NCI-H524 treated with DMSO at 0.1 percent for 48 hours (cell line): ENCODE measurements around the gene FAHD2A.
"Not testable (repeated sequence)": the region's sequence is repeated elsewhere in the genome, so short reads cannot be mapped to it uniquely, and the experiment has no call there.

Source experiments
- DNase-seq: peaks from one replicate; lab custom pipeline; 2025; lab: John Stamatoyannopoulos, UW

FAHD2A gene

DNA sequence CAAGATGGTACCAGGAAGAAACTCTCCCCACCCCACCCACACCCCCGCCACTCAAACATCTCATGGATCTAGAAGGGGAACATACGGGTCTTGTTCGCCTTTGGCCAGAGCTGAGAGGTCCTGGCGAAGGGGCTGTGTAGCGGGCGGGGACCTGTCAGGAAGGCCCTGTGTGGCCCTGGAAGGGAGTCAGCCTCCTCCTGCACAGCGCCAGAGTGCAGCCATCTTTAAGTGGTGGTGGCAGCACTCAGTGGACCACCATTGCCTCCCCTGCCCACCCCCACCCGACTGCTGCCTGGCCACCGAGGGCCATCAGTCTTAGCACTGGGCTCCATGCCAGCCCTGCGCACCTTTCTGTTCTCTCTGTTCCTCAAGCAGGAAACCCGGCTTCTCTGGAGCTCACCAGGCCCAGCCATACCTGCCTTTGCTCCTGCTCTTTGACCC lies 11.6 kb upstream of the FAHD2A start:
- DNase-seq = no peak

DNA sequence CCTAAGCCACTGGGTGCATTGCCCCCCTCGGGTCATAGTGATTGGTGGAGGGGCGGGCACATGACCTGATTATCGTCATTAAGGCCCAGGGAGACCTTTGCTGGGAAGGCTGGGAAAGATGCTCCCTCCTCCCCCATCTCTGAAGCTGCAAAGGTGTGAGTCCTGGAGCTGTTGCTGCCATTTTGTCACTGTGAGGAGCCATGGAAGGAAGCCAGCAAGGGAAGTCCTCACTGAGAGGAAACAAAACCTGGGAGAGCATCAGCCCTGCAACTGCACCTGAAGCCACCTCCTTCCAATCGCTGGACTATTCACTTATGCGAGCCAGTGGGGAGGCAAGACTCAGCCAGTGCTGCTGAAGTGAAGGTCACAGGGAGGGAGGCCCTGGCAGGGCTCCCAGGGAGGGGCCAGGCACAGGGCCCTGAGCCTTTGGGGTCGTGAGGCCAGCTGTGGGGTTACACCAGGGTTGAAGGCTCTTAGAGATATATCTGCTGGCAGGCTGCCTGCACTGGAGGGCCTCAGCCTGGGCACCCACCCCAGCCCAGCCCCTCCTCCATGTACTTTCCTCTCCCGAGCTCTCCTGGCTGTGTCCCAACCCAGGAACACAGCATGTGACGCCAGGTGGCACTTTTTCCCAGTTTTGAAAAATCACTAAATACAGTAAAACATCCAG lies 10.7 kb upstream of the FAHD2A start:
- no peak for DNase-seq

DNA sequence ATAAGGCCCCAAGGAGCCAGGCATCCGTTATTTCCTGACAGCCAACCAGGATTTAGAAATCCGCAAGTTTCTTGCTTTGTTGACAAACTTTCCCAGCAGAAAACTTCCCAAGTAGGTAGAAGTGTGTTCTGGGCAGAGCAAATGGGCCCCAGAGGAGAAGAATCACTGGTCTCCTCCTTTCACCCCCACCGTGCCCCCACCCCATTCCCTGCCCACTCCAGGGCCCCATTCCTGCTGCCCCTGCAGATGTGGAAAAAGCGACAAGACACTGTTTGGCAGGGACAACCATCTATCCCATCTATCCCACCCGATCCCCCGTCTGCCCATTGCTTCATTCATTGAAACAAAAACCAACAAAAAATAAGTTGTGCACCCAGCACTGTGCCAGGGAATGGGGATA lies 10.2 kb upstream of the FAHD2A start:
- no peak for DNase-seq

DNA sequence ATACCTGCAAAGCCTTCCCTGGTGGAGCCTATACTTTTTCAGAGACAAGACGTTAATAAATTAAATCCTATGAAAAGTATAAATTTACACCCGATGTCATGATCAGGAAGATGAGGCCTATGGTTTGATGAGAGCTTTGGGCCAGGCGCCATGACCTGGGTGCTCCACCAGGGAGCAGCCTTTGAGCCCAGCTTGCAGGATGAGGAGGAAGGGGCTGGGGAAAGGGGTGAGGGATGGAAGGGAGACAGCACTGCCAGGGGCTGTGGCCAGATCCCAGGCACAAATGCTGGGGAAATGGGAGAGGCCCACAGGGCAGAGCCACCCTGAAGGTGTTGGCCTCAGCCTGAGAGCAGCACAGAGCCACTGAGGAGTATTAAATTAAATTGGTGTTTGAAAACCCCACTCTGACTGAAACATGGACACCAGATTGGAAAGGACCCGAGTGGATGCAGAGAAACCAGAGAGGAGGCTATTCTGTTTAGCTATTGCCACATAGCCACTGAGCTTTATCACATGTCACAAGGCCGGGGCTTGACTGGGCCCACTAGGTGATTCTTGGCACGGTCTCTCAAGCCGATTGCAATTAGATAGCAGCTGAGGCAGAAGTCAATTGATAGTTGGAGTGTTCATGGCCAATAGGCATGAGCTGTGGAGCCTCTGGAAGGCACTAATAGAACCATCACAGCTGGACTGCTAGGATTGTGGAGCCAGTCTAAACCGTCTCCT lies 9.6 kb upstream of the FAHD2A start:
- no peak for DNase-seq

DNA sequence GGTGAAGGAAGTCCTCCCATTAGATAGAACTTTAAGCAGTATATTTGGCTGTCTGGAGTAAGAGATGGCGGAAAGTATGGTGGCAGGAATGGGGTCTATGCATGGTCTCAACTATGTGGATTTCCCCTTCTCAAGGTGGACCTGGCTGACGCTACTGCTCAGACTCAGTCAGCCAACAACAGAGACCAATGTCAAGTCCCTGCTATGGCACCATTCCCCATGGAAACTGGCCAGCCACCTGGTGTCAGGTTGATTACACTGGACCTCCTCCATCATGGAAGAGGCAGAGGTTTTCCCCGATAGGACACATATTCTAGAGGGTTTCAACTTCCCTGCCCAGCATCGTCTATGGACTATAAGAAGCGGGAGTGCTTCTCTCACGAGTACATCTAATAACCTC lies 8.6 kb upstream of the FAHD2A start:
- no peak for DNase-seq

DNA sequence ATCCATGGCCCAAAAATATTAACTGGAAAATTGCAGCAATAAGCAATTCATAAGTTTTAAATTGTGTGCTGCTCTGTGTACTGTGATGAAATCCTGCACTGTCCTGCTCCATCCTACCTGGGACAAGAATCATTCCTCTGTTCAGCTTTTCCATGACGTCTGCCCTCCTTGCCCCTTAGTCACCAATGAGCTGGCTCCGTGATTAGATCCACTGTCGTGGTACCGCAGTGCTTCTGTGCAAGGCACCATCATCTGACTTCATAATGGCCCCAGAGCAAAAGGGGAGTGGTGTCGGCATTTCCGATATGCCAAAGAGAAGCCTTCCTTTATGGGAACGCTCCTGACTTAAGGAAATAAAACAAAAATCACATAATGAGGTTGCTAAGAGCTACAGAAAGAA lies 3.4 kb upstream of the FAHD2A start:
- no peak for DNase-seq

DNA sequence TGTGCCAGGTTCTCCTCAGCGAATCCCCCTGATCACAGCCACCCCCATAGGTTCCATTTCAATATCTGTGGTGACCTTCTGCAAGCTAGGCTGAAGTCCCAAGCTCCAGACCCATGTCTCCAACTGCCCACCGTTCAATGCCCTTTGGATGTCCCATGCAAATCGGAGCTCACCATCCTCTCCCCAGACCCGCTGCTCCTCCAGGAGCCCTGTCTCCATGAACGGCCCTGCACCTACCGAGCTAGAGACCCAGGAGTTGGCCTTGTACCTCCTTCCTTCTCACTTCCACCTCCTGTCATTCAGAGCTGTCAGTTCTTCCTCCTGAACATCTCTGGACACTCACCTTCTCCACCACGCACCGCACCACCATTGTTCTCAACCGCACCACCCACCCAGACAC lies 1.0 kb upstream of the FAHD2A start:
- no peak for DNase-seq

DNA sequence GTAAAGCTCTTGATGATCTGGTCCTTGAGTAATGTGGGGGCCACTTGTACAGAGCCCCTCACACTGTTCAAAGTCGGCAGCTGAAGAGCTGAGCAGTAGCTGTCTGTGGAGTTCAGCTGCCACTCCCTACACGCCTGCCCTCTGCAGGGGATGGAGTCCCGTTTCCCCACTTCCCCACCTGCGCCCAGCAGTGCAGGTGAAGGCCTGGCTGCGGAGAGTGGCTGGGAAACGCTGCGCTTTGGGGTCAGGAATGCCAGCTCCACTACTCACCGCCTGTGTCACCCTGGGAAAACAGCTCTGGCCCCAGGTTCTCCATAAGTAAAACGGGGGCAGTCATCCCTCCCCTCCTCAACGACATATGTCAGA lies 521 bp upstream of the FAHD2A start:
- DNase-seq = not testable (repeated sequence)

DNA sequence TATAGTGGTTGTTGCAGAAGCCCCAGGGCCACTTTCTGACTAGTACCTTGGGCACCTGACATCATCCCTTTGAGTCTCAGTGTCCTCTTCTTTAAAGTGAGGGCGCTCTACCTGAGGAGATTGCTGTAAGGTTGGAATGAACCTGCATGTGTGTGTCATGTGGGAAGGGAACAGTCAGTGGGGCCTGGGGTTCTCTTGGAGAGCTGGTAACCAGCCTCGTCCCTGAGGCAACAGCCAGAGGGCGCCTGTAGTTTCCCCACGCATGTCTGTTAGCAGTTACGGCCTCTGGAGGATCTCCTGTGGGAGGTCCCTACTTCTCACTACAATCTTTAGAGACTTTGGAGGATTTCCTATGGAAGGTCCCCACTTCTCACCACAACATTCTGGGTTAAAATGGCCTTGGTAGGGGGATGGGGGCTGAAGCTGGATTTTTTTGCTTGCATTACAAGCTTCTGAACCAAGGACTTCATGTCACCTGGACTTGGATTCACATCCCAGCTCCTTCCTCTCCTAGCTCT lies 755 bp downstream of the FAHD2A start:
- DNase-seq = not testable (repeated sequence)

DNA sequence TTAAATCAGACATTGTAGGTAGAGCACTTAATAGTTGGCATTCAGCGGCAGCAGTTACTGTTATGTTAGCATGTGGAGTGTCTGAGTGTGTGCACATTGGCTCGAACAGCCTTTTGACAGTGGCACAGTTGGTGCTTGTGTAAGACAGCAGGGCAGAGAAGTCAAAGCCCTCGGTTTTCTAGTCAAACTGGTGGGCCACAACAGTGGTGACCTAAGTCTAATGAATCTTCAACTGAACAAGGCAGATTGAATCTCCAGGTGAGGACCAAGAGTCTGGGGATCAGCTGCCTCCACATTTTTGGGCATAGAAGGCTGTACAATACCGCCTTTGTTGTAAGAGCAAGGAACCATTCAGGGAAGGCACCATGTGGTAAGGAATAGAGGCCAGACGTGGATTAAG lies 1.3 kb downstream of the FAHD2A start:
- DNase-seq = not testable (repeated sequence)

DNA sequence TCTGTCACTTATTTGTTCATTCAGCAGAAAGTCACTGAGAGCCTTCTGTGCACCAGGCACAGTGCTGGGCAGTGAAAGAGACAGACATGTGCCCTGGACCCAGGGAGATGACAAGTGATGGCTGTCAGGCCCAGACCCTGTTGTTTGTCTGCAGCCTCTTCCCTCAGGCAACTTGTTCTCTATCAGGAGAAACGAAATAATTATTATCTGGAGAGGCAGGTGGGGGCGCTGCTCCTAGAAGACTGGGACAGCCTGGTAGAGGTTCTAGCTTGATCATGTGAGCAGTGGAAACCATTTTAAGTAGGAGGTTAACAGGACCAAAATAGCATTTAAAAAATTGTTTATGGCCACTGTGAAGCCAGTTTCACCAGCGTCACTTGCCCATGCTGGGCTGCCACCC lies 2.2 kb downstream of the FAHD2A start:
- DNase-seq = not testable (repeated sequence)

DNA sequence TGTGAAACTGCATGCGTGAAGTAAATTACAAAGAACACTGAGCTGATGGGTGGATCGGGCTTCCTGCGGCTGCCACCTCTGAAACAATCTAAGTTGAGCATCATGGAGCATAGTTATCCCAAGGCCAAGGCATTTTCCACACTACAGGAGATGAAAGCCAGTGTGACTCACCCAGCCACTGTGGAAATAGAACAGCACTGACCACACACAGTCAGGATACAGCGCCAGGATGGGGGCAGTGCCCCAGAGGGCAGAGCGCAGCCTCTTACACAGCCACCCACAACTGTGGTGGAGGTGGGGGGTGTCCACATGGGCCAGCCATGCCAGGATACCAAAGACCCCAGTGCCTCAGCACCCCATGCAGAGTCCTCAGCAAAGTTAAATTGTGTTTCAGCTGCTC lies 8.7 kb downstream of the FAHD2A start:
- not testable (repeated sequence) for DNase-seq

DNA sequence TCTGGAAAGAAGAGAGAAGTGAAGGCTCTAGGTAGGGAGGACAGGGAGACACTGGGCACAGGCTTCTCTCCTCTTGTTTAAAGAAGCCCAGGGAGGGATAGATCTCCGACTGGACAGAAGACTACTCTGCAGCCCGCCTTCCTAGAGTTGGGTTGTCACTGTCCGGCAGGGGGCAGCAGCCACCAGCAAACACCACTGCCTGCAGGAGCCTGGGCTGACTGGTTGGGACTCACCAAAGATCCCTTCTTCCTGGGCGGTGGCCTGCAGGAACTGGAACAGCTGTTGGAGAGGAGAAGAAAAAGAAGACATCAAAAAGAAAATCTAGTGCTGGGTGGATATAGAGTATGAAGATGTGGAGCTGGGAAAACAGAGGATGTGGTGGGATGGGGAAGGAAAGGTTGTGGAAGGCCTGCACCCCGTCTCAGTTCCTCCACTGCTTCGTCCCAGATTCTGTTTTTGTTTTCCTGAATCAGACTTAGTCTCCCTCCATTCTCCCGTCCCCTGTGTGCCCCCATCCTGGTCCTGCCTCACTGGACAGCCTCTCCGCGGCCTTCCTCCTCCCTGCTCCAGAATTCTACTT lies 11.6 kb downstream of the FAHD2A start:
- not testable (repeated sequence) for DNase-seq

DNA sequence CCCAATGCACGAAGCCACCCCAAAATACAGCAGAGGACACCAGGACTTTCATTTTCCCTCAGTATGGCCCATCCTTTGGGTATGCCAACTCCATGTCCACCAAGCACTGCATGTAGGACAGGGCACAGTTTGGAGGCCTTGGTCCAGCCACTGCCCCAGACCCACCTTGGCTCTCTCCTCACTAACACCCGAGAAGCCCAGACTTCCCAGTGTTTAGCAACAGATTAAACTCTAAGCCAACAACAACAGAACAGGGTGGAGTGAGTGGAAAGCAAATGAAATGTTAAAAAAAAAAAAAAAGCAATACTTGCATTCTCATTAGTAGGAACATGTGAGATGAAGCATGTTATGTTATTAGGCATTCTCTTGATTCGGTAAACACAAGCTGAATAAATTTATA lies 12.6 kb downstream of the FAHD2A start:
- DNase-seq = not testable (repeated sequence)

DNA sequence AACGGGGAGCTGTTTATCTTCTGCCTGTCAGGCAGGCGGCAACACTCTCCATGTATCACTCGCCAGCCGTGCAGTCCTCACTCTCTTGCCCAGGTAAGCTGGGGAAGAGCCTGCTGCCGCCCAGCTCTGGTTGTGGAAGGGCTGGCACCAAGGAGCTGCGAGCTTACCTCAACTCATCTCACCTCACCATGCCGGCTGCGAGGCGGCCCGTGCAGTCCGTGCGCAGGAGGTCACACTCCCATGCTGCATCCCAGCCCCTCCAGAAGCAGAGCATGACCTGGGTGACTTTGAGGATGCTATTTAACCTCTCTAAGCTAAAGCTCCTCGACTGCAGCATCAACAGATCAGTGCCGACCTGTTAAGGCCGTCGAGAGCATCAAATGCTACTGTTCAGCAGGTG lies 13.1 kb downstream of the FAHD2A start:
- DNase-seq = not testable (repeated sequence)

DNA sequence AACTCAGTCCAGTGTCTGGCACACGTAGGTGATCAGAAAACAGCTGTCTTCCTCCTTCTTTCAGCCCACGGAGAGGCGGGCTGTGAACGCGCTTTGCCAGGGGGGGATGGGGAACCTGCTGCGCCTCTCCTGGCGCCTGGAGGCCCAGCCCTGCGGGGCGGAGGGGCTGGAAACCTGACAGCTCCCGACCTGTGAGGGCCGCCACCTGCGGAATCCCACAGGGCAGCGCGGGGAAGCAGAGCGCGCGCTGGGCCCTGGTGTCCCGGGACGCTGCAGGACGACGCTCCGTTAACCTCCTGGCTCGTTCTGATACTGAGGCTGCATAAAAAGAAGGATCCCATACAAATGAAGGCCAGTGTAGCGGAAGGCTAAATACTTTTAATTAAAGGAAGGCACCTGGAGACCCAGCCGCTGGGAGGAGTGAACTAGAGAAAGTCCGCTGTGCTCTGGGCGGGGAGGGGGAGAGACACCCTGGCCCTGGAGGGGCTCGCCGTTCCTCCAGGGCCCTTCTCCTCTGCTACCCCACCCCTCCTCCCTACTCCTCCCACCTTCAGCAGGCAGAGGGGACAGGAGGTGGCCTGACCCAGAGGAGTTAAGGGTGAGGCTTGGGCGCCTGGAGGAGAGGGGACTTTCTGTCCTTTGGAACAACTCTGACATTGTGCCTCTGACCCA lies 24.8 kb downstream of the FAHD2A start:
- not testable (repeated sequence) for DNase-seq

DNA sequence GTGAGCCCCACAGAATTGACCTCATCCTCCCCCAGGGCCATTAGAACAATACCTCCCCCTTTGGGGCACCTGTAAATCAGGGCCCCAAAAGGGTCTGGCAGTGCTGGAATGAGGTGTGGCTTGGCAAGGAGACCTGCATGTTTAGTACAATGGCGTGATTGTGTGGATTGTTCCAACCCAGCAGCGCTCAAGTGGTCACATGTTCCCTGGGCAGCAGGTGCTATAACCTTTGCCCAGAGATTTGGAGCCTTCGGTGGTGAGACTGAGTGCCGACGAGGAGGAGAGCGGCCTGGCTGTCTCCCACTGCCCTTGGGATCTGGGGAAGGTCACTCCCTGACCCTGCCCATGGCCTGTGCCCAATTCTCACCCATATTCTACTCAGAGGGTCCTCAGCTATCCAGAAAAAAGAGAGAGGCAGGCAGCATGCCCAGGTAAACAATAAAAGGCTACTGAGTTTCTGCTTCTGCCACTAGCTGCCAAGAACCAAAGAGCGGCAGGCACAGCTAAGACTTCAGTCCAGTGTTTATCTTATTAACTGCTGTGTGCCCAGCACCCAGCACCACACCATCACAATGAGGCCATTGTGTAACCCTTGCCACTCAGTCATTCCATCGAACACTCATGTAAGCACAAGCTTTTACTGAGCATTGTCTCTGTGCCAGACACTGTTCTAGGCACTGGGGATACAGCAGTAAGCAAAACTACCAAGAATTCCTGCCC lies 27.4 kb downstream of the FAHD2A start:
- not testable (repeated sequence) for DNase-seq

DNA sequence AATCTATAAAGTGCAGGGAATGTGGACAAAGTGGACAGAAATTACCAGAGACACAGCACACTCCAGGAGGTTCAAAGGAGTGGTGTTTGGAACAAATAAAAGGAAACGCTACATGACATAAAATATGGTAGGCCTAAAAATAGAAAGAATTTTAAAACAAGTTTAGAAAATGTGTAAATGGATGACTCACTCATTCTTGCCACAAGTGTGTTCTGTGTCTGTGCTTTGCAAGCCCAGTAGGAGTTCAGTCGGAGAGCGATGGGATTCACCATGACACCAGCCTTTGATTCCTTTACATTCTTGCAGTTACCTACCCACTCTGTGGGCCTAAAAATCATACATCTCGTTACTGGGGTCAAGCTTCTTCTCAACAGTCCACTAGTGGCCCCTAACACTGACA lies 30.9 kb downstream of the FAHD2A start:
- DNase-seq = not testable (repeated sequence)

DNA sequence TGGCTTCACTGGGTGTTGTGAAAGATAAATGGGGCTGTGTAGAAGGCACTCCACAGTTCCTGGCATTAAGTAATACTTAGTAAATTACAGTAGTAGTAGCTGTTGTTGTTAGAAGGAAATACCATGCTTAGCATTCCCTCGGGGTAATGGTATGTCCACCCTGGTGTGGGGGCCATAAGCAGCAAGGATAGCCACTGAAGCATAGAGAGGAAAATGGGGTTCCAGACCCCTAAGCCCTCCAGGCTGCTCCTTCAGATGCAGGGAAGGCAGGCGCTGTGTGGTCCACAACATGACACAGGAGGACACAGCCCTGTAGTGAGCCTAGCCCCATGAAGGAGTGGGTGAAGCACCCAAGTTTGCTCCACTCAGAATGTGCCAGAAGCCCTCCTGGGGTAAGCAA lies 31.5 kb downstream of the FAHD2A start:
- DNase-seq = not testable (repeated sequence)

DNA sequence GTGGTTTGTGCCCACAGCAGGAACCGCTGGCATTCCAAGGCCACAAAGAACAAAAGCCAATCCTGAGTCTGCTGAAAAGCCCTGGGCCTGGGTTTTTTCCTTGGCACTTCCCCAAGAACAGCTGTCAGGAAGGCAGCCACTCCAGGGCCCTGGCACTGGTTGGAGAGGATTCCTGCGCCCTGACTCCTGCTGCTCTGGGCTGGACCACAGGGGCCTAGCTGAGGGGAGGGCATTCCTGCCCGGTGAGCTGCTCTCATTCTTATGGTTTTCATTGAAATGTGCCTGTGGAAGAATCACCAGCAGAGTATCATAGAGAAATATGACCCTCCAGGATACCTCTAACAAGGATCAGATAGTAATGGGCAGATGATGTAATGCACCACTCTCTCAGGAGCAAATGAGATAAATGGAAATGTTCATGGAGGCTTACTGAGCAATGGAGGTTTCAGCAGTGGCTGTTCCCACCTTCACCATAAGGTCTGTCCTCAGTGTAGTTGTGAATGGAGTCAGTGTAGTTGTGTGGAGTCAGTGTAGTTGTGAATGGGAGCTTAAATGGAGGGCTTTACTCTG lies 32.1 kb downstream of the FAHD2A start:
- not testable (repeated sequence) for DNase-seq

DNA sequence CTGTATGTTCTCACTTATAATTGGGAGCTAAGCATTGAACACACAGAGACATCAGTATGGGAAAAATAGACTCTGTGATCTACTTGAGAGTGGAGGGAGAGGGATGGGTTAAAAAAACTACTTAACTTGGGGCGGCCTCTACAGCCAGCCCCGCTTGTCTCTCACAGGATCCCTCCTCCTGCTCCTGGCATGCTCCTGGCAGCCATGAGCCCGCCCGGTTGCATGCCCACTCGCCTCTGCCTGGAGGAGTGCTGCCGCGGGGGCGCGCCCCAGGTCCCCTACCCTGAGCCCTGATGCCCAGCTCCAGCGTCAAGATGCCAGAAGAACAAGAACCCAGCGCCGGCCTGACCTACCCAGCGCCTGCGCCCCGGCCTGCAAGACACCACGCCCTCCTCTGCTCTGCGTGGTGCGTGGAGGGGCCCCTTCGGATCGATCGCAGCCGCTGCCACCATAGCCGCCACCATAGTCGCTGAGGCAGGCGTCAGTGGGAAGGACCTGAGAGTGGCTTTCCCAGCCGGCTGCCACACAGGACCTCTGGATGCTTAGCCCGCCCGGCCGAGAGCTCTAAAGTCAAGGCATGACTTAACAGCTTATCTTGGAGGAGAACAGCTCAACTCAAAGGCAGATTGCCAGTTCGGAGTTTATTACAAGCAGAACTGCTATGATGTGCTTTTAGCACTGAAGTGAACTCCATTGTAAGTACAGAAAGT lies 32.8 kb downstream of the FAHD2A start:
- DNase-seq = not testable (repeated sequence)
